T-helper 22 cell (primary cell): ENCODE data around the gene POLR2J2.
A peak's percentile ranks its signal among the peaks of the same experiment; 100 is the strongest.
"Not testable (repeated sequence)": the region's sequence is repeated elsewhere in the genome, so short reads cannot be mapped to it uniquely, and the experiment has no call there.

Source experiments
- DNase-seq: peaks from one replicate; pipeline ENCODE4 v3.0.0-alpha.2; 2020; ENCODE audit warnings: low read depth

POLR2J2 gene

GRCh38 chr7:102671166-102671955 is at the start of gene POLR2J2:
Gene POLR2J2, minus strand, starts transcription at chr7:102671663. Its CDS starts 62 bp downstream, at chr7:102671601.
- peak; percentile 79 for DNase-seq

DNA sequence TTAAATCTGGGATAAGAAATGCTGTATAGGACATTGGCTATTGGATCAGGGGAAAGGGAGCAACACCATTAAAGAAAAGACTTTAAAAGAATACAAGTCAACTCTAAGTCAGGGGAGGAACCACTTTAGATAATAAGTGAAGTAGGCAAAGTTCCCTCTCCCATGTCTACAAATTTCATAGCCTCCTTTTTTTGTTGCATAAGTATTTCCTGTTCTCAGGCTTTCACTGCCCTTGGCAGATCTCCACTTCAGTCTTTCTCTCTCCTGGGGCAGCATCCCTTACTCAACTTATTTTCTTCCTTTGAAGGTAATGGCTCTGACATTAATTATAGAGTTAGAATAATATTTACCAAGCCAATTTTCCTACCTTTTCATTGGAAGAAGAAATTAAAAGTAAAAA is 47.0 kb upstream of the POLR2J2 start:
- not testable (repeated sequence) for DNase-seq

- DNase-seq = not testable (repeated sequence)
Observed at GRCh38 chr7:102715718-102716117, 44.3 kb upstream of the POLR2J2 start.

DNA sequence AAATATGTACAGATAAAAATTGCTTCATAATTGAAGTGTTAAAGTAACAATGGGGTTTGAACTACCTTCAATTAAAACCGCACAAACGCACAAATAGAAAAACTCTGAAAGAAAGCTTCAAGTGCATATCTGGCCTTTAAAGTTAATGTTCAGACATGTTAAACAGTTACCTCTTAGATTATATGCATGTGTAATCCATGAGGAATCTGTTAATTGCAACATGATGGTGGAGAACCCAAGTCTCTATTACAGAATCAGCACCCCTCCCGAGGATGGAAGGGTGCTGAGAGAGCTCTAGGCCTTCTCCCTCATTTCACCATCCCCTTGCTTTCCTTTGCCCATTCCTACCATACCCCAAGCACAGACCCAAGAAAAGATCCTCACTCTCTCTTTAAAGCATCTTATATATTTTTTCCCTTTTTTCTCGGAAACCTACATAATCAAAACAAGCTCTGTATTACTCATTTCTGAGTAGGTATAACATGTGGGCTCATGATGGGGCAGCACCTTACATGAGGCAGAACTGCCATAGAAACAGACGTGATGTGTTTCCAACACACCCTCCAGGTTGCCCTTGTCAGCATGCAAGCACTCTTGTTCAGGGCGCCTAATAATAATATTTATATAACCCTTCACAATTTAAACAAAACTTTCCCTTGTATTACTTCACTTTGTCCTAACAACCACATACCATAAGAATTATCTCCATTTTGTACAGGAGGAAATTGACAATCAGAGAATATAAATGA is 43.5 kb upstream of the POLR2J2 start:
- DNase-seq = not testable (repeated sequence)

DNA sequence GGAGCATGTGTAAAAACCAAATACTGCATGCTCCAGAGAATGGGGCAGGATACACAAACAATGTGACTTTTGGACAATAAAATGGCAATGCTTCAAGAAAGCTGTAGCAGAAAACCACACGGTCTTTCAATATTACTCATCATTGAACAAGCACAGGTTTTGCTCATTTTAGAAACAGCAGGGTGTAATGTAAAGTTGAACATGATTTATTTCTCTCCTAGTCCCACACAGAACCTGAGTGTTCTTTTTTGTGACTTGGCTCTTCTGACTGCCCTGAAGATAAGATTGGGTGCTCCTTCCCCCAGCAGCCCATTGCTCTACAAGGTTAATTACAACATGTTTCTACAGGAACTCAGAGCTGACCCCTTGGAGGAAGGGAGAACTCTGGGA is 42.2 kb upstream of the POLR2J2 start:
- not testable (repeated sequence) for DNase-seq

DNA sequence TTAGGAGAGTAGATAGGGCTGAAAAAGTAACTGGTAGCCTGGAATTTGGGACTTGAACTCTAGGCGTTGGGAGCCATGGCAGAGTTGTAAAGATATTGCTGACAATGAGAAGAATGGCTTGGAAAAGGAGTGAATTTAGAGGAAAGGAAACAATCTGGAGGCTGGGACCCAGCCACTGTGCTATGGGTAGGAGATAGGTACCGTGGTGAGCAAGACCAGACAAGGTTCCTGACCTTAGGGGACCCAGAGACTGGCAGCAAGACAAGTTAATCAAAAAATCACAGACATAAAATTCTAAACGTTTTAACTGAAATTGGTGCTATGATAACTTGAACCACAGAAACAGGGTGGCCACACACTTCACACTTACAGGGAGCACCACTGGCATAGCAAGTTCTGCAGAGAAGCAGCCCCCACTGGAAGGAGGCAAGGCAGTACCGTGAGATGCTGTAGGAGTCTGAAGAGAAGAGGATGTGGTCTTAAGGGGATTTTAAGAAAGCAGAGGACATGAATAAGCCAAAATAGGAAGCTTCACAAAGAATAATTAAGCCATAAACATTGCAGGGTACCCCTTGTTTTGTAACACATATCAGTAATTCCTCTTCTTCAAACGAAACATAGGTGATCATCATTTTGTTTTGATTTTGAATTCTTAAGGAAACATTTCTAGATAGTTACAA is 41.7 kb upstream of the POLR2J2 start:
- DNase-seq = not testable (repeated sequence)

- DNase-seq = not testable (repeated sequence)
Observed at GRCh38 chr7:102698962-102699750, 27.7 kb upstream of the POLR2J2 start.

DNA sequence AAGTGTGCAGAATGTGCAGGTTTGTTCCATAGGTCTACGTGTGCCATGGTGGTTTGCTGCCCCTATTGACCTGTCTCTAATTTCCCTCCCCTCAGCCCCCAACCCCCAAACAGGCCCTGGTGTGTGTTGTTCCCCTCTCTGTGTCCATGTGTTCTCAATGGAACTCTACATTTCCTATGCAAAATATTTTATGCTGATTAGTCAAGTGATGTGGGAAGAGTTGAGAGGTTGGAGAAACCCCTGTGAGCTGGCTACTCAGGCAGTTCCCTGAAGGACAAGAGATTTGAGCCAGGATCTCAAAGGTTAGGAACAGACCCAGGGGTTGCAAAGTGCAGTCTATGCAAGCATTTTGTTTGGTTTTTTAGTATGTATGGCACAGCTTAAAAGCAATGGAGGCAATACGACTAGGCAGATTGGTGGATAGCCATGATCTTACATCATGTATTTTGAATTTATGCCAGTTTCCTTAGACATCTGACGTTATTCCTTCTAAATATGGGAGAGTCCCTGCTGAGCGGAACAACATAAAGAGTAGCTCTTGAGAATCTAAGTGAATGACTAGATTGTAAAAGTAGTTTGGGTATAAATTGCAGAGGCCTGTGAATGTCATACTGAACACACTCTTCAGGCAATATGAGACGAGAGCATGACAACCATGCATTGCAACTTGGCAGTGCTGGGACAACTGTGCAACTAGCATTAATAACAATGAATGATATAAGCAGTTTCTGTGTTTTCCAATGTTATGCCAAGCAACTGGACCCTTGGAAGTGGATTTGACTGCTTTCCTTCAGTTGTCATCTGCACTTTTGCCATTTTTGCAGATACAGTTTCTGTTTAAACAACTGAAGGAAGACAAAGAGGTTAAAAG is 26.4 kb upstream of the POLR2J2 start:
- DNase-seq = not testable (repeated sequence)

DNA sequence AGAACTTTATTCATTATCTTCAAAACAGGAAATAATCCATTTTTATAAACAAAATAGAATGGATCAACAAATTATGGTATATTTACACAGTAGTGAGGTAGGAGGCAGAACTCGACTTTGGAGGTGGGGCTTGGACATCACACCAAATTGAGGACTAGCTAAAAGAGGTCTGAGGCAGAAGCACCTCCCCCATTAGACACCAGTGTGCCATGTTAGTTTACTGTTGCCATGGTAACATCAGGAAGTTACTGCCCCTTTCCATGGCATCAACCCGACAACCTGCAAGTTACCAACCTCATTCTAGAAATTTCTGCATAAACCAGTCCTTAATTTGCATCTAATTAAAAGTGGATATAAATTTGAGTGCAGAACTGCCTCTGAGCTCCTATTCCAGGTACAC is 24.5 kb upstream of the POLR2J2 start:
- not testable (repeated sequence) for DNase-seq

GRCh38 chr7:102695033-102695552 is 23.6 kb upstream of the POLR2J2 start:
- not testable (repeated sequence) for DNase-seq

DNA sequence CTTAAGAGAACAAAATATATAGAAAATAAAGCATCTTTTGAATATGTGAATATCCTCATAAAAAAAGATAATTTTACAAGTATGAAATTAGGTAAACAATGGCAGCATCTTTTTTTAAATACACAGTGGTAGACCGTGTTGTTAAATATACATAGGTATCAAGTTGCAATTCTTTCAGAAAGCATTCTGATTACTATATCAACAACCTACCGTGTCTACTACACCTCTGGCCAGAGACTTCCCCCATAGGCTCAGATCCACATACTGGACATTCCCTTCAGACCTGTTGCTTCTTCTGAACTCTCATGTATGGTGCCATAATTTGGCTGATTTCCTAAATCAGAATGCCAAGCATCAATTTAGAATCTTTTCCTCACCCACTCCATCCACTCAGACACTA is 22.5 kb upstream of the POLR2J2 start:
- not testable (repeated sequence) for DNase-seq

DNA sequence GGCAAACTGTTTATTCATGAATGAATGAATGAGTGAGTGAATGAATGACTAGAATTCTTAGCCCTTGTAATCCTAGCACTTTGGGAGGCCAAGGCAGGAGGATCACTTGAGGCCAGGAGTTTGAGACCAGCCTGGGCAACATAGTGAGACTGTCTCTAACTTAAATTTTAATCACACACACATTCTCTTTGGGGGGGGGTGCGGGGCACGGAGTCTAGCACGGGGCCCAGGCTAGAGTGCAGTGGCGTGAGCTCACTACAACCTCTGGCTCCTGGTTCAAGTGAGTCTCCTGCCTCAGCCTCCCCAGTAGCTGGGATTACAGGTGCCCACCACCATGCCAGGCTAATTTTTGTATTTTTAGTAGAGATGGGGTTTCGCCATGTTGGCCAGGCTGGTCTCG is 19.1 kb upstream of the POLR2J2 start:
- not testable (repeated sequence) for DNase-seq

DNA sequence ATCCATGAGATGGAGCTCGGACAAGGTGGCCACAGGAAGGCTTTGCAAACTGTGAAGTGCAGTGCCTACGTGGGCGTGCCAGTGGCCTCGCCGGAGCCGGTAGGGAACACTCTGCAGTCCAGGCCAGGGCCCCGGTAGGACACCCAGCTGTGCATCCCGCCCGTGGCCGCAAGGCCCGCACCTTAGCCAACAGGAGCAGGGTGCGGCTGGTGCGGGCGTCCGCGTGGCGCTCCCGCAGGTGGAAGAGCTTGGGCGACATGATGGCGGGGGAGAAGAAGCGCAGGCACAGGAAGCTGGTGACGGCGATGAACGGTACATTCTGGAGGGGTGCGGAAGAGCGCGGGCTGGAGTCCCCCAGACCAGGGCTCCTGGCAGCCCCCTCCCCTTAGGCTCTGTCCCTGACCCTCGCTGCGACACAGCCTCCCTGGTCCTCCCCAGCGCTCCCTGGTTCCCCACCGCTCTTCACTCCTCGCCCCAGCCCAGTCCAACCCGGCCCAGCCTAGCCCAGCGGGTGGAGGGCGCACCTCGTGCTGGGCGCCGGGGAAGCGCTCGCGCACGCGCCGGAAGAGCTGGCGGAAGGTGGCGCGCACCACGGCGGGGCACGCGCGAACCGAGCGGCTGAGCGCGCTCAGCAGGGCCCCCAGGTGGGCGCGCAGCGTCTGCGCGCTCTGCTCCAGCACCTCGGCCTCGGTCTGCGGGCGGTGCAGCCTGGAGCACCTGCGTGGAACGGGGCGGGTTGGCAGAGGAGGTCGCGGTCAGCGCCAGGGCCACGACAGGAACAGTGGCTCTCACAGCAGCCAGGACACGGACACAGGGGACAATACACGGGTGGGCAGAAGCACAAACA is 18.2 kb upstream of the POLR2J2 start:
- not testable (repeated sequence) for DNase-seq

- not testable (repeated sequence) for DNase-seq
Observed at GRCh38 chr7:102688299-102689036, 17.0 kb upstream of the POLR2J2 start.

DNA sequence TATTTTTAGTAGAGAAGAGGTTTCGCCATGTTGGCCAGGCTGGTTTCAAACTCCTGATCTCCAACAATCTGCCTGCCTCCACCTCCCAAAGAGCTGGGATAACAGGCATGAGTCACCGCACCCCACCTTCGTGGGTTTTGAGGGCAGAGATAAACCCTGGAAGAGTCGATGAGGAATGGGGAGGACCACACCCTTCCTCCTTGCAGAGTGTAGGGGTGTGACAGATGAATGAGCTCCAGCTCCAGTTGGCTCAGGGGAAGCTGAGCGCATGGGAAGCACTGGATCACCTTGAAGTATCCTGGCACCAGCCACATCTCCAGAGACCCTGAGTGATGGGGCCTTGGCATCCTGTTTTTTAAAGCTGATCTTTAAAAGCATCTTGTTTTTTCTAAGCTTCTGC is 11.1 kb upstream of the POLR2J2 start:
- not testable (repeated sequence) for DNase-seq

- DNase-seq = not testable (repeated sequence)
Observed at GRCh38 chr7:102680780-102681179, 9.3 kb upstream of the POLR2J2 start.

DNA sequence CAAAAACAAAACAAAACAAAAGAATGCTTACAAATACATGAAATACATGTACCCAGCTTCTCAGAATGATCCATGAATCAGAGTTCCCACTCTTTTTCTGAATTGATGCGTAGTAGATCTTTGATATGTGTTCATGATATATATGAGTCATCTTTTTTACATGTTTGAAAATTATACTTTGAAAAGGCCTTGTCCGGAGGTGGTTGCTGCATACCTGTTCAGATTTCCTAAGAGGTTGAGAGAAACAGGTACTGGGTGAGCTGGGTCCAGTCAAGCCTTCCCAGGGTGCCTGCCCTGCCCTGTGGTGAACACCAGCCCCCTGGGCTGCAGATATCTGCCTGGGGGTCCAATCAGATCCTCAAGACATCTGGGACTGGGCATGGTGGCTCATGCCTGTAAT is 4.1 kb upstream of the POLR2J2 start:
- not testable (repeated sequence) for DNase-seq

DNA sequence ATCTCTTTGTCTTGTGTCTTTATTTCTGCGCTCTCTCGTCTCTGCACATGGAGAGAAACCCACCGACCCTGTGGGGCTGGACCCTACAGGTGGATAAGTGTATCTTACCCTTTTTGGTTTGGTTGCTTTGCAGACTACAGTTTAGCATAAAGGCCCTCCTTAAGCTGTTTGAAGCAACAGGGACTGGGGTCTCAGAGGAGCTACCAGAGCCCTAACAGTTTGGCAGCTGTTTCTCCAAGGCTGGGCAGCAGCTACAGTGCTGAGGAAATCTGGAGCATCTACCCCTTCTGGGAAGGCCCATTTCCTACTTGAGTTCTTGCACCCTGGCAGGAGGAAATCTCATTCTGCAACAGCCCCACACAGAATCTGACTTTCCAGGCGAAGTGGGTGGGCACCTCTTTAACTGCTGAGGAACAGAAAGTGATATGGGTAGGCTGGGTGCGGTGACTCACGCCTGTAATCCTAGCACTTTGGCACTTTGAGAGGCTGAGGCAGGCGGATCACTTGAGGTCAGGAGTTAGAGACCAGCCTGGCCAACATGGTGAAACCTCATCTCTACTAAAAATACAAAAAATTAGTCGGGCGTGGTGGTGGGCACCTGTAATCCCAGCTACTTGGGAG is 2.1 kb upstream of the POLR2J2 start:
- not testable (repeated sequence) for DNase-seq
